SK-N-SH treated with all-trans-retinoic acid at 6 μM for 48 hours (cell line): Measurements from ENCODE around the gene CA9.
A peak's percentile ranks its signal among the peaks of the same experiment; 100 is the strongest.

Experiments
- ATAC-seq: fragments of 200-7000 bp; cut with Tn5 transposase; 3 replicates; pipeline ENCODE4 v1.9.1; 2020; ENCODE audit warnings: mild to moderate bottlenecking, moderate library complexity
- ARNTL ChIP-seq: fragments of 450-650 bp; formaldehyde crosslinking; IDR thresholded peaks from 2 replicates; pipeline ENCODE4 v1.5.0; 2020; ENCODE audit warnings: low read depth, mild to moderate bottlenecking, moderate library complexity, borderline replicate concordance
- BACH2 ChIP-seq: fragments of 250-450 bp; sonication (Bioruptor Pico); IDR thresholded peaks from 2 replicates; pipeline ENCODE4 v1.9.0; 2021; ENCODE audit warnings: mild to moderate bottlenecking, borderline replicate concordance
- CSDC2 ChIP-seq: fragments of 250-450 bp; sonication (Bioruptor Pico); IDR thresholded peaks from 2 replicates; pipeline ENCODE4 v1.5.0; 2020; ENCODE audit warnings: mild to moderate bottlenecking, moderate library complexity
- ESRRG ChIP-seq: fragments of 250-450 bp; sonication (Bioruptor Pico); IDR thresholded peaks from 2 replicates; pipeline ENCODE4 v1.6.1; 2021; ENCODE audit warnings: mild to moderate bottlenecking
- GLIS3 ChIP-seq: fragments of 250-450 bp; sonication (Bioruptor Pico); IDR thresholded peaks from 2 replicates; pipeline ENCODE4 v1.5.0; 2020; ENCODE audit warnings: mild to moderate bottlenecking, moderate library complexity
- OSR1 ChIP-seq: fragments of 250-450 bp; sonication (Bioruptor Pico); IDR thresholded peaks from 2 replicates; pipeline ENCODE4 v1.8.0; 2022; ENCODE audit warnings: moderate library complexity, mild to moderate bottlenecking, inconsistent platforms
- POU6F1 ChIP-seq: fragments of 250-450 bp; sonication (Bioruptor Pico); IDR thresholded peaks from 2 replicates; pipeline ENCODE4 v1.8.0; 2021; ENCODE audit warnings: low read depth, mild to moderate bottlenecking, moderate library complexity, borderline replicate concordance
- PPARA ChIP-seq: fragments of 250-450 bp; sonication (Bioruptor Pico); IDR thresholded peaks from 2 replicates; pipeline ENCODE4 v1.5.0; 2020; ENCODE audit warnings: mild to moderate bottlenecking, borderline replicate concordance
- TCF4 ChIP-seq: fragments of 250-450 bp; sonication (Bioruptor Pico); IDR thresholded peaks from 2 replicates; pipeline ENCODE4 v1.8.0; 2021; ENCODE audit warnings: mild to moderate bottlenecking, moderate library complexity, borderline replicate concordance
- TOX ChIP-seq: fragments of 250-450 bp; sonication (Bioruptor Pico); IDR thresholded peaks from 2 replicates; pipeline ENCODE4 v1.8.0; 2021; ENCODE audit warnings: mild to moderate bottlenecking, moderate library complexity, borderline replicate concordance
- TSHZ2 ChIP-seq: fragments of 250-450 bp; sonication (Bioruptor Pico); IDR thresholded peaks from 2 replicates; pipeline ENCODE4 v1.5.0; 2020; ENCODE audit warnings: mild to moderate bottlenecking, moderate library complexity
- ZFP3 ChIP-seq: fragments of 250-450 bp; sonication (Bioruptor Pico); IDR thresholded peaks from 2 replicates; pipeline ENCODE4 v1.5.0; 2020; ENCODE audit warnings: mild to moderate bottlenecking, moderate library complexity
- ZFP30 ChIP-seq: fragments of 450-650 bp; formaldehyde crosslinking; IDR thresholded peaks from 2 replicates; pipeline ENCODE4 v1.5.0; 2022; ENCODE audit warnings: mild to moderate bottlenecking, moderate library complexity
- ZNF565 ChIP-seq: fragments of 450-650 bp; formaldehyde crosslinking; conservative IDR thresholded peaks from 2 replicates; pipeline ENCODE4 v1.5.0; 2020; ENCODE audit warnings: low read depth, mild to moderate bottlenecking, moderate library complexity
- ZNF70 ChIP-seq: fragments of 450-650 bp; formaldehyde crosslinking; IDR thresholded peaks from 2 replicates; pipeline ENCODE4 v1.5.0; 2020; ENCODE audit warnings: mild to moderate bottlenecking, moderate library complexity
- TF ChIP-seq, protein P1 (sequence below): fragments of 250-450 bp; sonication (Bioruptor Pico); IDR thresholded peaks from 2 replicates; pipeline ENCODE4 v1.5.1; 2021; ENCODE audit warnings: mild to moderate bottlenecking, moderate library complexity
- TF ChIP-seq, protein P2 (sequence below): fragments of 250-450 bp; sonication (Bioruptor Pico); IDR thresholded peaks from 2 replicates; pipeline ENCODE4 v1.5.1; 2020; ENCODE audit warnings: low read depth, mild to moderate bottlenecking, moderate library complexity
- TF ChIP-seq, protein P3 (sequence below): fragments of 250-450 bp; sonication (Bioruptor Pico); IDR thresholded peaks from 2 replicates; pipeline ENCODE4 v1.8.0; 2020; ENCODE audit warnings: mild to moderate bottlenecking, moderate library complexity, borderline replicate concordance

Gene CA9

GRCh38 chr9:35695943-35696401 is 22.2 kb downstream of the CA9 start:
- TF ChIP-seq ARNTL (CRISPR knock-in tag) (no peak), ZNF565 (no peak), POU6F1 (no peak), GLIS3 (CRISPR knock-in tag) (no peak), ESRRG (no peak), ZFP3 (CRISPR knock-in tag) (no peak), TCF4 (CRISPR knock-in tag) (no peak), PPARA (CRISPR knock-in tag) (no peak), CSDC2 (CRISPR knock-in tag) (no peak), TSHZ2 (no peak), ZNF70 (no peak), TOX (CRISPR knock-in tag) (no peak), BACH2 (CRISPR knock-in tag) (no peak)
- TF ChIP-seq, protein P1, sequence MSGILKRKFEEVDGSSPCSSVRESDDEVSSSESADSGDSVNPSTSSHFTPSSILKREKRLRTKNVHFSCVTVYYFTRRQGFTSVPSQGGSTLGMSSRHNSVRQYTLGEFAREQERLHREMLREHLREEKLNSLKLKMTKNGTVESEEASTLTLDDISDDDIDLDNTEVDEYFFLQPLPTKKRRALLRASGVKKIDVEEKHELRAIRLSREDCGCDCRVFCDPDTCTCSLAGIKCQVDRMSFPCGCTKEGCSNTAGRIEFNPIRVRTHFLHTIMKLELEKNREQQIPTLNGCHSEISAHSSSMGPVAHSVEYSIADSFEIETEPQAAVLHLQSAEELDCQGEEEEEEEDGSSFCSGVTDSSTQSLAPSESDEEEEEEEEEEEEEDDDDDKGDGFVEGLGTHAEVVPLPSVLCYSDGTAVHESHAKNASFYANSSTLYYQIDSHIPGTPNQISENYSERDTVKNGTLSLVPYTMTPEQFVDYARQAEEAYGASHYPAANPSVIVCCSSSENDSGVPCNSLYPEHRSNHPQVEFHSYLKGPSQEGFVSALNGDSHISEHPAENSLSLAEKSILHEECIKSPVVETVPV (CRISPR knock-in tag): no peak
- TF ChIP-seq, protein P2, sequence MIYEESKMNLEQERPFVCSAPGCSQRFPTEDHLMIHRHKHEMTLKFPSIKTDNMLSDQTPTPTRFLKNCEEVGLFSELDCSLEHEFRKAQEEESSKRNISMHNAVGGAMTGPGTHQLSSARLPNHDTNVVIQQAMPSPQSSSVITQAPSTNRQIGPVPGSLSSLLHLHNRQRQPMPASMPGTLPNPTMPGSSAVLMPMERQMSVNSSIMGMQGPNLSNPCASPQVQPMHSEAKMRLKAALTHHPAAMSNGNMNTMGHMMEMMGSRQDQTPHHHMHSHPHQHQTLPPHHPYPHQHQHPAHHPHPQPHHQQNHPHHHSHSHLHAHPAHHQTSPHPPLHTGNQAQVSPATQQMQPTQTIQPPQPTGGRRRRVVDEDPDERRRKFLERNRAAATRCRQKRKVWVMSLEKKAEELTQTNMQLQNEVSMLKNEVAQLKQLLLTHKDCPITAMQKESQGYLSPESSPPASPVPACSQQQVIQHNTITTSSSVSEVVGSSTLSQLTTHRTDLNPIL (CRISPR knock-in tag): no peak
- TF ChIP-seq, protein P3, sequence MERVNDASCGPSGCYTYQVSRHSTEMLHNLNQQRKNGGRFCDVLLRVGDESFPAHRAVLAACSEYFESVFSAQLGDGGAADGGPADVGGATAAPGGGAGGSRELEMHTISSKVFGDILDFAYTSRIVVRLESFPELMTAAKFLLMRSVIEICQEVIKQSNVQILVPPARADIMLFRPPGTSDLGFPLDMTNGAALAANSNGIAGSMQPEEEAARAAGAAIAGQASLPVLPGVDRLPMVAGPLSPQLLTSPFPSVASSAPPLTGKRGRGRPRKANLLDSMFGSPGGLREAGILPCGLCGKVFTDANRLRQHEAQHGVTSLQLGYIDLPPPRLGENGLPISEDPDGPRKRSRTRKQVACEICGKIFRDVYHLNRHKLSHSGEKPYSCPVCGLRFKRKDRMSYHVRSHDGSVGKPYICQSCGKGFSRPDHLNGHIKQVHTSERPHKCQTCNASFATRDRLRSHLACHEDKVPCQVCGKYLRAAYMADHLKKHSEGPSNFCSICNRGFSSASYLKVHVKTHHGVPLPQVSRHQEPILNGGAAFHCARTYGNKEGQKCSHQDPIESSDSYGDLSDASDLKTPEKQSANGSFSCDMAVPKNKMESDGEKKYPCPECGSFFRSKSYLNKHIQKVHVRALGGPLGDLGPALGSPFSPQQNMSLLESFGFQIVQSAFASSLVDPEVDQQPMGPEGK (CRISPR knock-in tag): no peak
- no peak for ATAC-seq

DNA sequence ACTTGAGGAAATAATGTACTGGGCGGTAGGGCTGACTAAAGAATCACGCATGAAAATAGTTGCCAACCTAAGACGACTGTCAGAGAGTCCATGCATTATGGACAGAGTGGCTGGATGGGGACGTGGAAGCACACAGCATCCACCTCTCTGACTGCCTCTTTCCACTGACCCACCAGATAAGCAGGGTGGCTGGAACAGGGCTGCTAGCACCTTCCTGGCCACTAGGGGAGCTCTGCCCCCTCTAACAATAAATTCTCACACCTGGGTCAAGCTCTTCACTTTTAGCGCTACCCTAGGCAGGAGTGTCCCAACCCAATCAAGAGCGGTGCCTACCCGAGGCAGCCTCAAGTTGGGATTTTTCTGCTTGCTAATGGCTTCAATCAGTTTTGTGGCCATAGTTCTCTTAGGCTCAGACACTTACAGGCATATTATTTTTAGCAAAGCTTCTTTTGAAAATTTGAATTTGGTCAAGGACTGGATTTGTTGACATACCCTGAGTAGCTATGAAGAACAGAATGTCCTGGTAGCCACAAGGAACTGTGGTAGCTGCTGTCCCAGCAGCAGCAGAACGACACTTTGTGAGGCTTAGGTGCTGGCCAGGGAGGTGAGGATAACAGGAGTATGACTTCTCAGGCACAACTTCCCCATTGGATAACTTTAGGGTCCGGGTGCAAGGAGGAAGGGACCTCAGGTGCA is 22.9 kb downstream of the CA9 start:
- peak; percentile 82 for ATAC-seq
- TF ChIP-seq BACH2 (CRISPR knock-in tag): no peak
- no peak for TF ChIP-seq POU6F1
- no peak for TF ChIP-seq TCF4 (CRISPR knock-in tag)
- no peak for TF ChIP-seq ZFP30 (CRISPR knock-in tag)
- no peak for TF ChIP-seq TOX (CRISPR knock-in tag)
- no peak for TF ChIP-seq TSHZ2
- TF ChIP-seq OSR1: no peak
- no peak for TF ChIP-seq ZNF565
- TF ChIP-seq, protein P3 (CRISPR knock-in tag): no peak
- TF ChIP-seq, protein P2 (CRISPR knock-in tag): no peak
- no peak for TF ChIP-seq GLIS3 (CRISPR knock-in tag)
